Testis (tissue), 3 donors: ENCODE results near the gene MOB2. TPM values are rescaled to one million over a fixed set of nuclear protein-coding genes. Genes with fewer than 3 reads are reported as not detected.

Experiments used
- DNase-seq: peaks from one replicate; pipeline ENCODE4 v3.0.0-alpha.2; 2019
- H3K27ac ChIP-seq, 2 donors: fragments of 200-600 bp; sonication (generic); one replicate each; pipeline ENCODE4 v1.5.1; 2019
- H3K27me3 ChIP-seq: fragments of 200-600 bp; sonication (generic); one replicate; pipeline ENCODE4 v1.5.1; 2019
- H3K36me3 ChIP-seq: fragments of 200-600 bp; sonication (generic); one replicate; pipeline ENCODE4 v1.5.1; 2017; ENCODE audit warnings: low read depth; ENCODE audit errors: missing control alignments
- H3K4me1 ChIP-seq: fragments of 200-600 bp; sonication (generic); one replicate; pipeline ENCODE4 v1.5.1; 2019
- H3K4me3 ChIP-seq, 2 donors: fragments of 200-600 bp; sonication (generic); one replicate each; pipeline ENCODE4 v1.5.1; 2017 to 2019
- H3K9me3 ChIP-seq: fragments of 200-600 bp; sonication (generic); one replicate; pipeline ENCODE4 v1.5.1; 2017
- CTCF ChIP-seq, 3 experiments: fragments of 450-650 bp in 2 of 3; fragments of 200-600 bp in 1 of 3; sonication (generic) in 1 of 3; IDR thresholded peaks; one replicate each; pipeline ENCODE4 v1.5.1; 2016 to 2019; ENCODE audit warnings: antibody characterized with exemption in 3 of 3, mild to moderate bottlenecking in 2 of 3, moderate library complexity in 1 of 3
- POLR2A ChIP-seq: fragments of 450-650 bp; IDR thresholded peaks from one replicate; pipeline ENCODE4 v1.6.1; 2017; ENCODE audit warnings: antibody characterized with exemption, mild to moderate bottlenecking, moderate library complexity
- WGBS, 2 donors: methylation state at CpG; one replicate each; pipeline ENCODE4 v1.1.5; 2018; 5-methylcytosine and 5-hydroxymethylcytosine counted together
- intact Hi-C: fragments of 100-400 bp; cut with DNase I; formaldehyde crosslinking; loops from one replicate; pipeline ENCODE4 v1.15.1; 2023; ENCODE audit warnings: low total_unique reads
- polyA plus RNA-seq: library from polyadenylated mRNA; stranded (reverse); fragments of 350-450 nt; fragmentation: Illumina TruSeq; extraction: RNeasy Lipid Tissue Mini Kit (QIAGEN cat#74804); gene quantifications from one replicate; pipeline ENCODE4 v1.2.3, GENCODE V29; 2014; ENCODE audit warnings: low read depth, low replicate concordance; ENCODE audit not compliant: insufficient read depth
- total RNA-seq, 2 donors: library from RNA; depleted of rRNA; stranded (reverse); fragments of >200 nt; gene quantifications; one replicate each; pipeline ENCODE4 v1.2.3, GENCODE V29; 2016

The MOB2 gene
- total and polyA plus RNA-seq, 3 donors from 2014 or later: 41.5 to 57.7 (median 46.8) TPM

GRCh38 chr11:1447845-1448825, 38.4 kb downstream of the MOB2 start:
- intact Hi-C loops: no loop called here
- no peak for DNase-seq
- Histone ChIP-seq H3K4me1 (no peaks in the 10 kb centered on the region), H3K9me3 (no peaks in the 10 kb centered on the region), H3K27me3 (no peaks in the 10 kb centered on the region), H3K27ac (no peak overlapping the region), H3K36me3 (no peaks in the 10 kb centered on the region), H3K4me3 (no peak overlapping the region)
- no peak for TF ChIP-seq CTCF (IDR thresholded peaks at IDR 0.05)
- WGBS, 2 donors: 88 to 91% methylated on average over 9 to 42 of the region's 49 CpGs

DNA sequence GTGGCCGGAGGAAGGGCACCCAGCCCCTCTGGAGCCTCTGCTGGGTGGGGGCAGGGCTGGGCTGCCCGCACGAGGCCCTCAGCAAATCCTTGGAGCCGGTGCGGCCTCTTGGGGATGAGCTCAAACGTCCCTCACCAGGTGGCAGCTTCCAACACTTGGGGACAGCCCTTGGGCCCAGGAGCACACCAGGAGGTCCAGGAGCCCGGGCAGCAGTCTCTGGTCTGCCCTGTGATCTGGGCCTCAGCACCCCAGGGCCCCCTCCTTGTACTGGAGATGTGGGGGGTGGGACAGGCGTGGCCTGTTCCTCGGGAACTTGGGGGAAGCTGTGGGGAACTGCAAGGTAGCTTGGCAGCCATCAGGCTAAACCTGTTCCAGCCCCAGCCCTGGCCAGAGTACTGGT, 40.0 kb downstream of the MOB2 start:
- no peak for DNase-seq
- no peaks in the 10 kb centered on the region for H3K9me3 ChIP-seq
- H3K27me3 ChIP-seq: no peaks in the 10 kb centered on the region
- intact Hi-C loops: no loop called here
- no peak for TF ChIP-seq CTCF (IDR thresholded peaks at IDR 0.05)
- TF ChIP-seq POLR2A: no peak
- no peaks in the 10 kb centered on the region for H3K4me1 ChIP-seq
- 60 to 89% methylated on average over 2 to 9 of the region's 9 CpGs for WGBS, 2 donors
- H3K4me3 ChIP-seq: no peak overlapping the region
- H3K27ac ChIP-seq: no peak overlapping the region
- no peaks in the 10 kb centered on the region for H3K36me3 ChIP-seq

DNA sequence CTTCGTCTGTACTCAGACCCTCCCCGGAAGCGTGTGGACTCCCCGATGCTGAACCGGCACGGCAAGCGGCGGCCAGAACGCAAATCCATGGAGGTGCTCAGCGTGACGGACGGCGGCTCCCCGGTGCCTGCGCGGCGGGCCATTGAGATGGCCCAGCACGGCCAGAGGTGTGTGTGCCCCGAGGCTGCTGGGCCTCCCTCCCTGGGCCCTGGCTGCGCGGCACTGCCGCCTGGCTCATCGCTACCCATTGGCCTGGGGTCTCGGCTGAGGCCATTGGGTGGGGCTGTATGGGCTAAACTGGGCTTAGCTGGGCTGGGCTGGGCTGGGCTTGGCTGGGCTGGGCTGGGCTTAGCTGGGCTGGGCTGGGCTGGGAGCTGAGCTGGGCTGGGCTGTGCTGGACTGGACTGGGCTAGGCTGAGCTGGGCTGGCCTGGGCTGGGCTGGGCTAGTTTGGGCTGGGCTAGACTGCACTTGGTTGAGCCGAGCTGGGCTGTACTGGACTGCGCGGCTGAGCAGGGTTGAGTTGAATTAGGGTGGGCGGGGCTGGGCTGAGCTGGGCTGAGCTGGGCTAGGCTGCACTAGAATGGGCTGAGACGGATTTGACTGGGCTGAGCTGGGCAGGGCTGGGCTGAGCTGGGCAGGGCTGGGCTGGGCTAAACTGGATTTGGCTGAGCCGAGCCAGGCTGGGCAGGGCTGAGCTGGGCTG, 40.7 kb downstream of the MOB2 start:
- no peak overlapping the region for H3K4me3 ChIP-seq
- DNase-seq: no peak
- no peaks in the 10 kb centered on the region for H3K36me3 ChIP-seq
- H3K4me1 ChIP-seq: no peaks in the 10 kb centered on the region
- WGBS, 2 donors: 83 to 92% methylated on average over 8 to 30 of the region's 30 CpGs
- H3K27ac ChIP-seq: no peak overlapping the region
- TF ChIP-seq POLR2A: no peak
- no peak for TF ChIP-seq CTCF (IDR thresholded peaks at IDR 0.05)
- H3K27me3 ChIP-seq: no peaks in the 10 kb centered on the region
- no peaks in the 10 kb centered on the region for H3K9me3 ChIP-seq
- intact Hi-C loops: no loop called here

DNA sequence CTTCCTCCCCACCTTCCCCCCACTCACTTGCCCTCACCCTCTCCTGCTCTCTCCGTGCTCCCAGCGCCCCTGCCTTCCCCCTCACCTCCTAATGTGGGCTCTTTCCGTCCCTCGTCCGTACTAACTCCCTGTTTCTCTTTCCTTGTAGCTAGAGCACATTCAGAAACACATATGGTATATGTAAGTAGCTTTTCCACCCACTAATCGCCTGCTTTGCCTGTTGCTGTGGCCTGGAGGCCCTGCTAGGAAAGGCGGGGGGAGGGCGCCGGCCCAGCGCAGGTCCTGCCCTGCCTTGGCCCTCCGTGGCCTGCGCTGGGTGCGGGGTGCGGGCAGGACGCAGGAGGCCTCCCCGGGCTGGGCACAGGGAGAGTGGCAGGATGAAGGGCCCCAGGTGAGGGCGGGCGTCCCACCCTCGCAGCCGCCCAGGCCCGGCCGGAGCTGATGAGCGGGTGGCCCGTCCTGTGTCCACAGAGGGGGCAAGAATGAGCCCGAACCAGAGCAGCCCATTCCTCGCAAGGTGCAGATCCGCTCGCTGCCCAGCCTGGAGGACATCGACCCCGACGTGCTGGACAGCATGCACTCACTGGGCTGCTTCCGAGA, 41.7 kb downstream of the MOB2 start:
- WGBS, 2 donors: 71 to 75% methylated on average over 9 to 32 of the region's 32 CpGs
- no peaks in the 10 kb centered on the region for H3K9me3 ChIP-seq
- H3K4me1 ChIP-seq: no peaks in the 10 kb centered on the region
- intact Hi-C loops: no loop called here
- DNase-seq: no peak
- H3K4me3 ChIP-seq: no peak overlapping the region
- TF ChIP-seq CTCF (IDR thresholded peaks at IDR 0.05) (no peak), POLR2A (no peak)
- no peak overlapping the region for H3K27ac ChIP-seq
- no peaks in the 10 kb centered on the region for H3K36me3 ChIP-seq
- H3K27me3 ChIP-seq: no peaks in the 10 kb centered on the region
